ENCODE results near the gene SPTBN1.

Gene SPTBN1

GRCh38 chr2:54434229-54434628 is 21.9 kb upstream of the SPTBN1 start:
- DNase-seq (ENCODE audit: low read depth in 2 of 2), result no peak

GRCh38 chr2:54434711-54435110 is 21.4 kb upstream of the SPTBN1 start:
- DNase-seq (ENCODE audit: low read depth in 2 of 2), result no peak

DNA sequence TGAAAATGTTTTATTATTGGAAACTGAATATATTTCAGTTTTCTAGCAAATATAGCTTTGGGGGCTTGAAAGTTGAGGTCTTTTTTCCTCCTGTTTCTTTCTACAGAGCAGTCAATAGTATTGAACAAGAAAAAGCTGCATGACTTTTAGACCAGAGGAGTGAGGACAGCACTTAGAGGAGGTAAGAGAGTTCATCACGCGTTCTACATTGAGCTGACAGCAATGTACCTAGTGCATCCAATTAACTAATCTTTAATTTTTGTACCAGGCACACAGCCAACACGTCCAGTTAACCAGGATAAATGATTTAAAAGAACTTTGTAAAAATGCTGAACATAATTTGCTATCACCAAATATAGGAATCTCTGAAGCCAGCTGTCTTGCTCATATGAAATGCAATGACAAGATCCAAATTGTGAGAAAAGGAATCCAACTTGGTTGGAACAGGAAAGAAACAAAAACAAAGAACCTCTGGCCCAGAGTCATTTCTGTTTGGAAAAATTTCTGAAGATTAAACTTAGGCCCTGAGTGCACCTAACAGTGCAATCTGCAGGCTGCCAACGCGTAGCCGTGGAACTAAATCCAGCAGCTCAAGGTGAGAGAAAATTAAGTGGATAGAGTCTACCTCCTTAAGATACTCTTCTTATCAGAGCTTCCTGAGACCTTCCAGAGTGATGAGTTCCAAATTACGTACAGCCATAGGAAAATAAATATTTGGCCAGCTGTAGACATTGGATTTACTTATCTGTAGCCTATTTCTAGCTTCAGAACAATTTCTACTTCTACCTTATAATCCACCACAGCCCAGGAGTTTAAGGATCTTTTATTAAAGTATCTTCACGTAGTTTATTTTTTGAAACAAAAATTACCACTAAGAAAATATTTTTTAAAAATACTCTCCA is 20.6 kb upstream of the SPTBN1 start:
- no peak for DNase-seq (ENCODE audit: low read depth in 2 of 2)

GRCh38 chr2:54437588-54437987 is 18.5 kb upstream of the SPTBN1 start:
- no peak for DNase-seq (ENCODE audit: low read depth in 2 of 2)

DNA sequence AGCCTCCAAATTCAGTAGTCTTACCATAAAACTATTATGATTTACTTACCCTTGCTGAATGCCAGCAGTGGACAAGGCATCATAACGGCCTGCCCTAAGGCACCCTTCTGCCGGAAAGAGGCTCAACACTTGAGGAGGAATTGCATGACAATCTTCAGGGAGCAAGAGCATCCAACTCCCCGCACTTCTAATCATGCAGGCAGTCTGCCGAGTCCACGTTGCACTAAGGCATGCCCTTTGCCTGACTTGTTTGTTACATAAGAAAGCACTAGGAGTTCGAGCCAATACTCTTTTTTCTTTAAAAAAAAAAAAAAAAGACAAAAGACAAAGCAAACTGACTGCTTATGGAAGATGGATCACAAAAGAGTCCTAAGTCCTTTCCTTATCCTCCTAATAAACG is 17.9 kb upstream of the SPTBN1 start:
- no peak for DNase-seq (ENCODE audit: low read depth in 2 of 2)

GRCh38 chr2:54439582-54439981 is 16.5 kb upstream of the SPTBN1 start:
- DNase-seq (ENCODE audit: low read depth in 2 of 2), result no peak

GRCh38 chr2:54440050-54440449 is 16.1 kb upstream of the SPTBN1 start:
- DNase-seq (ENCODE audit: low read depth in 2 of 2), result no peak

- no peak for DNase-seq (ENCODE audit: low read depth in 2 of 2)
These were observed 11.6 kb upstream of the SPTBN1 start for GRCh38 chr2:54444503-54444902.

DNA sequence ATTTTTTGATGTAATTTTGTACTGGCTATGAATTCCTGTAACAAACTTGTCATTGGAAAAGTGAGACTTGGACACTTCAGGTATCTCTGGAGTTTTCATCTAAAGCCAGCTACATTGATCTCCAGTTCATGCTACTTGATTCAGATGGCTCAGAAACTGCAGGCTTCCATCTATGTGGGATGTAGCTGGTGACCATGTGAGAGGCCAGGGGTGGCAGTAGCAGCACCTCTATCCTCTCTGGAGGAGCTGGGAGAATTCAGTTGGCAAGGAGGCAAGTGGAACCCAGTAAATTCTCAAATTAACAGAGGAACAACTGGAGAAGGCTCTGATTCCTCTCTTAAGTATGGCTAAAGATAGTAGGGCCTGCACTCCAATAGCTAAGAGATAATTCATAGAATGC is 10.0 kb upstream of the SPTBN1 start:
- no peak for DNase-seq (ENCODE audit: low read depth in 2 of 2)

DNA sequence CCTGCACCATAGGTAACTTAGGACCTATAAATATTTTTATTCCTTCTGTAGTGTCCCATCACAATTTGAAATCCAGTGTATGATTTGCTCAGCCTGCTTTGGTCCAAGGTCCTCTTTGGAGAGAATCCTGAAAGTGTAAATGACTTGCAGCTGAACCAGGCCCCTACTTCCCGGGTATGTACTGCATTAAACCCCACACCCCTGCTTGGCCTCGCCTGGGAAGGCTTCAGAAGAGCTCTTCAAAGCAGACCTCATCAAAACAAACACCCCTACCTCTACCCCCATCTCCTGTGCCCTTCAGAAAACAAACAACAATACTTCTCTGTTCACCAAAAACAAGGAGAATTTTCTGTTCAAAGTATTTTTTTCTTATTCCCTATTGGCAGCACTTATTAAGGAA is 9.5 kb upstream of the SPTBN1 start:
- DNase-seq (ENCODE audit: low read depth in 2 of 2), result no peak

DNA sequence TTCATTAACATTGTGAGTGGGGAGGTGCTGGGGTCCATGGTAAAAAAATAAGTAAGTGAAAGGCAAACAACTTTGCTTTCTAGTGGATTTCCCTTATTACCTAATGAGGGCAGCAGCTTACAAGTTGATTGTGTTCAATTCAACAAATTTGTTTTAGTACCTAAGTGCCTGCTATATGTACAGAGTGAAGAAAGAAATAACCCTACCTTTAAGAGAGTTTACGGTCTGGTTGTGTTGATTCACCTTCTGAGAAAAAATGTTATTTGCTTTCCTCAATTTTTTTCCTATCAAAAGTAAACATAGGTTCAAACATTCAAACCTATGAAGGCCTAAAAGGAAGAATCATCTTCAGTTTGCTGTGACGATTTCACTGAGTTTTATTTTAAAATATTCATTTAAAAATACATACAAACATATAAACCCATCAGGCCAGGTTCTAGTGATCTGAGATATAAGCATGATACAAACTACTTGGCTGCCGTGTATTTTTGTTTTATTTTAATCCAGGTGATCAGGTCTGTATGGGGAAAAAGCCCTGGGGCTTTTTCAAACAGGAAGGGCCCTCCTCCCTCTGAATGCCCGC is 1.5 kb upstream of the SPTBN1 start:
- no peak for DNase-seq (ENCODE audit: low read depth in 2 of 2)

GRCh38 chr2:54455131-54455562 is 980 bp upstream of the SPTBN1 start:
- DNase-seq (ENCODE audit: low read depth in 2 of 2), result no peak

GRCh38 chr2:54456362-54456611 is 160 bp downstream of the SPTBN1 start:
- no peak for DNase-seq (ENCODE audit: low read depth in 2 of 2)

- no peak for DNase-seq (ENCODE audit: low read depth in 2 of 2)
These were observed 640 bp downstream of the SPTBN1 start for GRCh38 chr2:54456612-54457322.

- DNase-seq (ENCODE audit: low read depth in 2 of 2), result no peak
These were observed 1.3 kb downstream of the SPTBN1 start for GRCh38 chr2:54457323-54458023.

DNA sequence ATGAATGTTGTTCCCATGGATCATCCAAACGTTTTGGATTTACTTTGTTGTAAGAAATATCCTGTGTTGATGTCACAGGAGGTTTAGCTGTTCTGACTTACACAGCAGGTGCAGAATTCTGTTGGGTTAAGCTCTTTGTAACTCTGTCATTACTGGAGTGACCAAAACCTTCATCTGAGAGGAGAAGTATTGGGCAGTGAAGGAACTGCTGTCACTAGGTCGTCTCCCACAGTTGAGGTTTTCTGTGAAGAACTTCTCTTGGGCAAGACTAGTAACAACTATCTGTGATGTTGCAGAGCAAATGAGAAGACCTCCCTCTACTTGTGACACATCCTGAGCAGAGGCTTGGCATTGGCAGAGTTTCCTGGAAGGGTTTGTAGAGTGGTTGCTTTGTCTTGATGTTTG is 2.9 kb downstream of the SPTBN1 start:
- DNase-seq (ENCODE audit: low read depth in 2 of 2), result no peak

- no peak for DNase-seq (ENCODE audit: low read depth in 2 of 2)
These were observed 5.1 kb downstream of the SPTBN1 start for GRCh38 chr2:54461261-54461660.

DNA sequence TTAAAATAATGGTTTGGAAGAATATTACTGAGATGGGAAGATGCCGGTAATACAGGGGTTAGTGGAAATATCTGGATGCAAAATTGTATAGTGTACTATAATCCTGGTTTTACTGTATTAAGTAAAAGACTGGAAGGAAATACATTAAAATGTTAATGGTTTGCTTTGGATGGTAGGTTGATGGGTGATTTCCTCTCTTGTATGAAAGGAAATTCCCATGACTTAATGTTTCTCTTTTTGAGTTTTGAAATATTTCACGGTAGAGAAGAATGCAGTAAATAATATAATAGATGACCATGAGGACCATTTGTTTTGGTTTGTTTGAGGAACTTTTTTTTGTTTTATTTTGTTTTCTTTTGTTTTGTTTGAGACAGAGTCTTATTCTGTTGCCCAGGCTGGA is 8.2 kb downstream of the SPTBN1 start:
- no peak for DNase-seq (ENCODE audit: low read depth in 2 of 2)

- DNase-seq (ENCODE audit: low read depth in 2 of 2), result no peak
These were observed 9.0 kb downstream of the SPTBN1 start for GRCh38 chr2:54465143-54465542.

- DNase-seq (ENCODE audit: low read depth in 2 of 2), result no peak
These were observed 10.7 kb downstream of the SPTBN1 start for GRCh38 chr2:54466870-54467269.

DNA sequence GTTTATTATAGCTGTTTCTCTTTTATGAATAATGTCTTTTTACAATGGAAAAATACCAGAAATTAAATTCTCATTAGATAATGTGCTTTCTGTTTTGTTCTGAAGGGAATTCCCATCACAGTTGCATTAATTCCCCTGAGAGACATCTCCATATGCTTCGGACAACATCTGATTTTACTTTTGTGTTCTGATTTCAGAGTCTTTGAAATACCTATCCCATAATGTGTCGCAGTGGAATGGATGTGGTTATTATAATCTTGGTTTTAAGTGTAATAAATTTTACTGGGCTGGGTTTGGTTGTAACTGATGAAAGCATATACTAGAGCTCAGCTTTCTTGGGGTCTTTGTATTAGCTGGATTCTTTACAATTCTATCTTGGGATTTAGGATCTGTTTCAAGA is 12.5 kb downstream of the SPTBN1 start:
- DNase-seq (ENCODE audit: low read depth in 2 of 2), result no peak

DNA sequence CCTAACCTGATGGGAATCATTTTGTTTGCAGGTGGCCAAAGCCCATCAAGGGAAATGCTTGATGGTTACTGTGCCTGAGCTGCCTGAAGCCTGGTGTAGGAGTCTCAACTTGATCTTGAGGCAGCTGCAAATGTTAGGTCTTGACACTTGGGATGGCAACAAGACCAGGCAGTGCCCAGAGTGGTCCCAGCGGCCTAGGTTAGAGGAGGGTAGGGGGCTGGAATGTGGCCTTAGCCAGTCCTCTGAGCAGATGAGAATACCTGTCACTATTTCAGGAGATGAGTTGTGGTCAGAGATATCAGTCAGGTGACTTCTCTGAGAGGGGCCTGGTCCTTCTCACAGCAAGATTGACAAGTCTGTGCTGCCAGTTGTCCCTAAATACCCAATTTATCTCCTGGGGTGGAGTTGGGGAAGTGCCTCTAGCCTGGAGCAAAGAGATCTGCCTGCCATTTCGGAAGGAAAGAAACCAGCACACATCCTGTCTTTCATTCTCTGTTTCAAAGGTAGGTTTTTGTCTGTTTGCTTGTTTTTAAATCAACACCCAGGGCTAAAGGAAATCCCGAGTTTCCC is 13.4 kb downstream of the SPTBN1 start:
- DNase-seq (ENCODE audit: low read depth in 2 of 2), result no peak
